GM12892 (cell line): Measurements from ENCODE around the gene ANKRD11.

ENCODE experiments used
- POLR2A ChIP-seq: IDR thresholded peaks from 2 replicates; pipeline ENCODE4 v1.6.1; 2011; ENCODE audit warnings: low read depth, low read length, control low read depth
- POLR2AphosphoS5 ChIP-seq: IDR thresholded peaks from 2 replicates; pipeline ENCODE4 v1.6.1; 2011; ENCODE audit warnings: low read depth, low read length, control low read depth

DNA sequence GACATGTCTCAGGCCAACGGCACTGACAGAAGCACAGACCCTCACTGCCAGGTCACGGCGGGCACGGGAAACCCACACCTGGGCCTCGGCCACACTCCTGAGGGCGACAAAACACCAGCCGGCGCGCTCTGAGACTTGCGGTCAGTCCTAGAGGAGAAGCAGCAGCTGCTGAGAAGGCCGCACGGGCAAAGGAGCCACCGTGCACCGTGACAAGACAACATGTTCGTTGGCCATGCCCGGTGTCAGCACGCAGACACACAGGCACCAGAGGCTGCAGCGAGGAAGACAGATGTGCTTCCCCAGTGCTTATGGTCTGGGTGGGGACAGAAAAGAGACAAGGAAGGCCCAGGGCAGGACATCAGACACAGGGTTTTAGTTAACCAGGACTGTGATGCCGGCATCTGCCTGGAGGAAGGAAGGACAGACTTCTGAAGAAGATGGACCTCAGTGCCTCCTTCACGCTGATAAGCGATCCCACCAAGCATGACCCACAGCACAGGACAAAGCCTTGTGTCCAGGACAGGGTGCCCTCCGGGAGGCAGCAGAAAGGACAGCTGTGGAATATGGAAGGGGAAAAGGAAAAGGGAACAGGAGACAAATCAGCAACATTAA lies 84.0 kb downstream of the ANKRD11 start:
- TF ChIP-seq POLR2A (no peak), POLR2AphosphoS5 (no peak)
